Neural progenitor cell (in vitro differentiated cells): ENCODE measurements around the gene ACSS3.
A peak's percentile ranks its signal among the peaks of the same experiment; 100 is the strongest.

ENCODE experiments used
- EZH2 ChIP-seq: fragments of 200-600 bp; sonication (generic); IDR thresholded peaks from 2 replicates; pipeline ENCODE4 v1.6.1; 2017; ENCODE audit warnings: antibody characterized with exemption, mild to moderate bottlenecking, moderate library complexity
- EZH2phosphoT487 ChIP-seq: fragments of 200-600 bp; sonication (generic); IDR thresholded peaks from 2 replicates; pipeline ENCODE4 v1.6.1; 2017; ENCODE audit warnings: antibody characterized with exemption
- TF ChIP-seq, protein P1 (sequence below): fragments of 200-600 bp; sonication (generic); IDR thresholded peaks from 2 replicates; pipeline ENCODE4 v1.5.1; 2017; ENCODE audit warnings: antibody characterized with exemption, mild to moderate bottlenecking

DNA sequence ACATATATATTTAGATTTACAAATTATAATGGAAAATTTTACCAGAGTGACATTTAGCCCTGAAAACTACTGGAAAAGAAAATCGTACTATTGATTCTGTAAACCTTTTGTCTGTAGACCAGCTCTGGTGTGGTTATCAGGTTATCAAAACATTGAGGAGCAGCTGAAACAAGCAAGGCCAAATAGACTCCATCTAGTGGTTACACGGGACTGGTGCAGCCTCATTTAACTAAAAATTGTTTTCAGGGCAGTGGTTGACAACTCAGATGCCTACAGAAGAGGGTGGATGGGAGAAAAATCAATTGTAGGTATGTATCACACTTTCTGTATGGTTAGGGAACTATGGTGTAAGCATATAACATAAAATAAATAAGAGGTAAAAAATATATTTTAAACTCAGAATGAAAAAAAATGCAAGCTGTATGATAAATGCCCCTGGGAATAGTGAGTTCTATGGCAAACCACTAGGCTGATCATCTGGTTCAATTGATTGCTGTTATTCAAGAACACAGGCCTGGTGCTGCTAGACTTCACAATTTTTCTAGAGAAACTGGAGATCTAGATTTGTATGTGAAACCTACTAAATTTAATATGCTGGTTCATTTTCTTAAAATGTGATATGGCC lies 51.2 kb downstream of the ACSS3 start:
- TF ChIP-seq, protein P1, sequence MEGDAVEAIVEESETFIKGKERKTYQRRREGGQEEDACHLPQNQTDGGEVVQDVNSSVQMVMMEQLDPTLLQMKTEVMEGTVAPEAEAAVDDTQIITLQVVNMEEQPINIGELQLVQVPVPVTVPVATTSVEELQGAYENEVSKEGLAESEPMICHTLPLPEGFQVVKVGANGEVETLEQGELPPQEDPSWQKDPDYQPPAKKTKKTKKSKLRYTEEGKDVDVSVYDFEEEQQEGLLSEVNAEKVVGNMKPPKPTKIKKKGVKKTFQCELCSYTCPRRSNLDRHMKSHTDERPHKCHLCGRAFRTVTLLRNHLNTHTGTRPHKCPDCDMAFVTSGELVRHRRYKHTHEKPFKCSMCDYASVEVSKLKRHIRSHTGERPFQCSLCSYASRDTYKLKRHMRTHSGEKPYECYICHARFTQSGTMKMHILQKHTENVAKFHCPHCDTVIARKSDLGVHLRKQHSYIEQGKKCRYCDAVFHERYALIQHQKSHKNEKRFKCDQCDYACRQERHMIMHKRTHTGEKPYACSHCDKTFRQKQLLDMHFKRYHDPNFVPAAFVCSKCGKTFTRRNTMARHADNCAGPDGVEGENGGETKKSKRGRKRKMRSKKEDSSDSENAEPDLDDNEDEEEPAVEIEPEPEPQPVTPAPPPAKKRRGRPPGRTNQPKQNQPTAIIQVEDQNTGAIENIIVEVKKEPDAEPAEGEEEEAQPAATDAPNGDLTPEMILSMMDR = peak; percentile 89
- TF ChIP-seq EZH2phosphoT487 (no peak), EZH2 (no peak)
